CD8-positive, alpha-beta memory T cell (primary cell): ENCODE measurements around the gene NTSR2. TPM values are rescaled to one million over a fixed set of nuclear protein-coding genes. Genes with fewer than 3 reads are reported as not detected.
A peak's percentile ranks its signal among the peaks of the same experiment; 100 is the strongest.

ENCODE experiments used
- CTCF ChIA-PET: fragments of 350-600 bp; sonication (Branson Sonifier 250); formaldehyde crosslinking; loops from one replicate; lab custom pipeline; 2021; ENCODE audit warnings: antibody characterized with exemption; lab: Charles Lee
- POLR2A ChIA-PET: fragments of 350-600 bp; sonication (Branson Sonifier 250); formaldehyde crosslinking; loops from one replicate; lab custom pipeline; 2021; ENCODE audit warnings: antibody characterized with exemption; lab: Charles Lee
- DNase-seq, 5 donors: peaks; one replicate each; pipeline versions ENCODE4 v3.0.0 to v3.0.0-alpha.2; 2020 to 2022; ENCODE audit warnings: mixed read lengths in 1 of 5
- H3K27ac ChIP-seq: one replicate; pipeline ENCODE4 v1.7.0; 2013; ENCODE audit warnings: low read depth, mild to moderate bottlenecking, low read length, moderate library complexity
- H3K27me3 ChIP-seq: 2 replicates; pipeline ENCODE4 v1.7.0; 2013; ENCODE audit warnings: low read length, mild to moderate bottlenecking; ENCODE audit not compliant: insufficient read depth, poor library complexity, severe bottlenecking
- H3K36me3 ChIP-seq: 2 replicates; pipeline ENCODE4 v1.7.0; 2013; ENCODE audit warnings: mild to moderate bottlenecking, low read length, moderate library complexity; ENCODE audit not compliant: insufficient read depth
- H3K4me1 ChIP-seq: 2 replicates; pipeline ENCODE4 v1.7.0; 2013; ENCODE audit warnings: mild to moderate bottlenecking, low read length, moderate library complexity; ENCODE audit not compliant: insufficient read depth
- H3K4me3 ChIP-seq: 2 replicates; pipeline ENCODE4 v1.7.0; 2013; ENCODE audit warnings: mild to moderate bottlenecking, low read length
- H3K9me3 ChIP-seq: 2 replicates; pipeline ENCODE4 v1.7.0; 2013; ENCODE audit warnings: mild to moderate bottlenecking, low read length
- H3K27ac Mint-ChIP-seq, 8 donors: one replicate each; pipeline ENCODE4 v1.8.0; 2020 to 2021; ENCODE audit warnings: mixed read lengths in 8 of 8, mild to moderate bottlenecking in 6 of 8, inconsistent platforms in 3 of 8, moderate library complexity in 3 of 8
- H3K27me3 Mint-ChIP-seq, 2 donors: one replicate each; pipeline ENCODE4 v1.8.0; 2020 to 2021; ENCODE audit warnings: mixed read lengths in 2 of 2, mild to moderate bottlenecking in 1 of 2, moderate library complexity in 1 of 2
- H3K36me3 Mint-ChIP-seq, 3 donors: one replicate each; pipeline ENCODE4 v1.8.0; 2020 to 2021; ENCODE audit warnings: mixed read lengths in 3 of 3, inconsistent platforms in 1 of 3, mild to moderate bottlenecking in 1 of 3
- H3K4me1 Mint-ChIP-seq, 3 donors: one replicate each; pipeline ENCODE4 v1.8.0; 2020 to 2021; ENCODE audit warnings: mixed read lengths in 3 of 3, inconsistent platforms in 1 of 3, mild to moderate bottlenecking in 1 of 3
- H3K4me3 Mint-ChIP-seq, 7 donors: one replicate each; pipeline ENCODE4 v1.8.0; 2020 to 2021; ENCODE audit warnings: mixed read lengths in 7 of 7, mild to moderate bottlenecking in 6 of 7, moderate library complexity in 4 of 7, inconsistent platforms in 2 of 7
- H3K9me3 Mint-ChIP-seq, 5 donors: one replicate each; pipeline ENCODE4 v1.8.0; 2020 to 2022; ENCODE audit warnings: mixed read lengths in 5 of 5, mild to moderate bottlenecking in 3 of 5, moderate library complexity in 2 of 5, inconsistent platforms in 1 of 5
- polyA plus RNA-seq: library from polyadenylated mRNA; unstranded; fragments of 300-500 nt; fragmentation: Illumina TruSeq; gene quantifications from one replicate; pipeline ENCODE4 v1.2.3, GENCODE V29; 2021
- total RNA-seq, 2 experiments: library from RNA; stranded (reverse); gene quantifications; one replicate each; pipeline ENCODE4 v1.2.3, GENCODE V29; 2021

Gene NTSR2
- total and polyA plus RNA-seq, 3 experiments from 2014 or later, result not detected

DNA sequence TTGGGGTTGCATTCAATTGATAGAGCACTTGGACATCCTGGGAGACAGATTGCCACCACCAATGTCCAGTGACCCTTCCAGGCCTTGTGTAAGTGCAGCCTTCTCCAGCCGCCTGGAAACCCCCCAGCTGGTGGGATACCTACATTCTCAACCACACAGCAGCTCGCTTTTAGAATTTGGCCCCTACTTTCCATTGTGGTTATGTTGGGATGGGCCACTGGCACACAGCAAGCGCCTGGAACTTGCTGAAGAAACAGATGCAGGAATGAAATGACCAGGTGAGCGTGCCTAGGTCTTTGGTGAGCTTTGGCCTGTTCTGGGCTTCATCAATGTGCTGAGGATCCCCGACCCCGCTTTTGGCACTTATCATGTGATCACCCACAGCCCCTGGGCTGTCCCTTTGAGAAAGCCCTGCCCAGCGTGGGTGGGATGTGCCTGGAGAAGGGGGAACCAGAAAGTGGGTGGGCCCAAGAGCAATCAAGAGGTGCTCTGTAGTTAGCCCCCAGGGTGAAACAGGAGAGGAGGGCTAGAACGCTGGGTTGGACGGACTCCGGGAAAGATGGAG lies 16.0 kb upstream of the NTSR2 start:
- POLR2A ChIA-PET, result no interaction called here
- H3K27ac ChIP-seq, result no peak overlapping the region

DNA sequence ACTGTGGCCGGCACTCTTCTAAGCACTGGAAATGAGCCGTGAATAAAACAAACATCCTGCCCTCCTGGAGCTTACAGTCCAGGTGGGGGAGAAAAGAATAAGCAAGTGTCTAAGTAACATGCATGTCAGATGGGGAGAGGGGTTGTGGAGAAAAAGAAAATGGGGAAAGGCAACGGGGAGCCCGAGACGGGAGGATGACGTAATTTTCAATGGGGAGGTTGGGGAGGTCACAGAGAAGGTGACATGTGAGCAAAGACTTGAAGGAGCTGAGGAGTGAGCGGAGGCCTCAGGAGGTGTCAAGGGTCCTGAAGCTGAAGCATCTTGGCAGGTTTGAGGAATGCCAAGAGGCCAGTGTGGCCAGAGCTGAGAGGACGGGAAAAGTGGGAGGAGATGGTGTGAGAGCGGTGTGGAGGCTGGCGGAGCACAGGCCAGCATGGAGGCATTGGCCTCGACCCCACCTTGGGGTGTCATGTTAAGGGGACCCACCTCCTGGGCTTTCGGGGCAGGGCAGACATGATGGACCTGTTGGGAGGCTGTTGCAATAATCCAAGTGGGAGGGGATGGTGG lies 15.0 kb upstream of the NTSR2 start:
- peaks cover 7% of the 10 kb centered on the region for H3K4me1 ChIP-seq
- H3K4me3 ChIP-seq, result no peak overlapping the region
- Mint-ChIP-seq H3K9me3 (no peaks in the 10 kb centered on the region), H3K4me3 (no peak overlapping the region), H3K4me1 (peaks cover 10 to 16% (median 15%) of the 10 kb centered on the region in 3 donors), H3K27ac (no peak overlapping the region), H3K36me3 (no peaks in the 10 kb centered on the region), H3K27me3 (peaks cover 16 to 30% of the 10 kb centered on the region in 2 donors)
- H3K9me3 ChIP-seq, result no peaks in the 10 kb centered on the region
- no peaks in the 10 kb centered on the region for H3K36me3 ChIP-seq
- no peak for DNase-seq
- no peaks in the 10 kb centered on the region for H3K27me3 ChIP-seq
- ChIA-PET CTCF (interaction anchor here (1.1 kb wide), 1 partner anchor 94 kb away, joined by 3 read pairs; no protein-coding TSS in a partner anchor), POLR2A (no interaction called here)
- H3K27ac ChIP-seq, result no peak overlapping the region

More for the DNA sequence above, 16.0 kb upstream of the NTSR2 start:
- Histone ChIP-seq H3K36me3 (no peaks in the 10 kb centered on the region), H3K4me1 (peaks cover 7% of the 10 kb centered on the region), H3K4me3 (no peak overlapping the region), H3K27me3 (no peaks in the 10 kb centered on the region), H3K9me3 (no peaks in the 10 kb centered on the region)
- H3K9me3 Mint-ChIP-seq, result no peaks in the 10 kb centered on the region
- H3K27ac Mint-ChIP-seq, result no peak overlapping the region
- H3K27me3 Mint-ChIP-seq, result peaks cover 14 to 25% of the 10 kb centered on the region in 2 donors
- CTCF ChIA-PET, result interaction anchor here (0.8 to 2.7 kb wide), 2 partner anchors 94 to 126 kb away, joined by 3 to 15 read pairs; no protein-coding TSS in a partner anchor
- no peak overlapping the region for H3K4me3 Mint-ChIP-seq
- no peak for DNase-seq
- no peaks in the 10 kb centered on the region for H3K36me3 Mint-ChIP-seq
- H3K4me1 Mint-ChIP-seq, result peaks cover 10 to 16% (median 15%) of the 10 kb centered on the region in 3 donors

DNA sequence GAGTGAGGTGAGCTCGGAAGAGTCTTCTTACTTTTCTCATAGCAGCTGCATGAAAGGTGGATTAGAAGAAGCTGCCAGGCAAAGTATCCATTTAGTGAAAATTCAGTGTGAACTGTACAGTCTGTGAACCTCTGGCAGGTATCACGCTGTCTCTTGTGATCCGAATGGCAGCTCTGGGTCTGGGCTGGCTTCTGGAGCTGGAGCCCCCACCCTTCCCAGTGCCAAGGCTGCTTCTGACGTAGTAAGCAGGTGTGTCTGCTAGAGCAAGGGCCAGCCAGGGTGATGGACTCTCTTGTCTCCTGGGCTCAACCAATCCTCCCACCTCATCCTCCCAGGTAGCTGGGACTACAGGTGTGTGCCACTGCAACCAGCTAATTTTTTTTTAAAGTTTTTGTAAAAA lies 14.0 kb upstream of the NTSR2 start:
- no peaks in the 10 kb centered on the region for H3K36me3 Mint-ChIP-seq
- Histone ChIP-seq H3K36me3 (no peaks in the 10 kb centered on the region), H3K4me3 (no peak overlapping the region), H3K27me3 (no peaks in the 10 kb centered on the region), H3K4me1 (peaks cover 7% of the 10 kb centered on the region), H3K9me3 (no peaks in the 10 kb centered on the region), H3K27ac (no peak overlapping the region)
- H3K27ac Mint-ChIP-seq, result no peak overlapping the region
- ChIA-PET CTCF (interaction anchor here (0.8 to 1.3 kb wide), 3 partner anchors 9 to 100 kb away, joined by 3 to 4 read pairs (median 3); no protein-coding TSS in a partner anchor), POLR2A (no interaction called here)
- no peak overlapping the region for H3K4me3 Mint-ChIP-seq
- DNase-seq, result no peak
- peaks cover 10 to 16% (median 15%) of the 10 kb centered on the region in 3 donors for H3K4me1 Mint-ChIP-seq
- H3K9me3 Mint-ChIP-seq, result no peaks in the 10 kb centered on the region
- H3K27me3 Mint-ChIP-seq, result peaks cover 16 to 36% of the 10 kb centered on the region in 2 donors

DNA sequence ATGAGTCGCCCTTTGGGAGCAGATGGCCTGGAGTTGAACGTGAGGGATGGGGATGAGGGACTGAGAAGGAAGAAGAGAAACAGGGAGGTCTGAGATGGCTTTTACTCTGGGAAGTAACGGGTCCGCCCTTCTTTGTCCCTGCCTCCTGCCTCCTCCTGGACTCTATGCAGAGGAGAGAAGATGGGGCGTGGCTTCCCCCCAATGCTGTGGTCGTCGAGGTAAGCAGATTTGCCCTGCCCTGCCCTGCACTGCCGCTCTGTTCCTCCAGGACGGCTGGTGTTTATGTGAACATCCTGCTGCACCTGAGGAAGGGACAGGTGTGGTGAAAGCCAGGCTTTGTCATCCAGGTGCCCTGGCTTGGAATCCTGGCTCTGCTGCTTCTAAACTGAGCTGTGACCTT lies 13.5 kb upstream of the NTSR2 start:
- no peaks in the 10 kb centered on the region for H3K36me3 Mint-ChIP-seq
- H3K9me3 Mint-ChIP-seq, result no peaks in the 10 kb centered on the region
- H3K4me3 ChIP-seq, result no peak overlapping the region
- H3K27me3 Mint-ChIP-seq, result peaks cover 16 to 41% of the 10 kb centered on the region in 2 donors
- CTCF ChIA-PET, result interaction anchor here (0.8 to 2.6 kb wide), 3 partner anchors 10 to 101 kb away, joined by 3 to 9 read pairs (median 4); no protein-coding TSS in a partner anchor
- H3K27ac Mint-ChIP-seq, result no peak overlapping the region
- H3K4me3 Mint-ChIP-seq, result no peak overlapping the region
- H3K9me3 ChIP-seq, result no peaks in the 10 kb centered on the region
- DNase-seq, result no peak
- H3K4me1 ChIP-seq, result peaks cover 7% of the 10 kb centered on the region
- H3K27me3 ChIP-seq, result no peaks in the 10 kb centered on the region
- H3K4me1 Mint-ChIP-seq, result peaks cover 7 to 12% (median 12%) of the 10 kb centered on the region in 3 donors
- POLR2A ChIA-PET, result no interaction called here
- H3K27ac ChIP-seq, result no peak overlapping the region
- no peaks in the 10 kb centered on the region for H3K36me3 ChIP-seq

DNA sequence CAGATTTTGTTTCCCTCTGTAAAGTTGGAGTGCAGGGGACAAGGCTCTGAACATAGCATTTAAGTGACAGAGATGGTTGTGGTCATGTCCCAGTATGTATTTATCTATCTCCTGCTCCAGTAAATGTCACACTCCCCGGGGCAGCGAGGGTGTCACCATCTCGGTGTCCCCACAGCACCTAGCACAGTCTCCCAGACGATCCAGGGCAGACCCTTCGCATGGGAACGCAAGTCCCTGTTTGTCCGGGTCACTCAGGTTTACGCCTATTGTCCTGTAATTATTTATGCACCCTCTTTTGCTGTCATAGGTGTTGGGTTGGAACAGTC lies 12.6 kb upstream of the NTSR2 start:
- DNase-seq, result no peak
- no peaks in the 10 kb centered on the region for H3K9me3 ChIP-seq
- H3K36me3 Mint-ChIP-seq, result no peaks in the 10 kb centered on the region
- H3K27ac ChIP-seq, result no peak overlapping the region
- no peaks in the 10 kb centered on the region for H3K4me1 ChIP-seq
- ChIA-PET POLR2A (no interaction called here), CTCF (interaction anchor here (0.6 to 2.6 kb wide), 3 partner anchors 42 to 101 kb away, joined by 3 to 9 read pairs (median 3); no protein-coding TSS in a partner anchor)
- no peaks in the 10 kb centered on the region for H3K9me3 Mint-ChIP-seq
- H3K4me3 ChIP-seq, result no peak overlapping the region
- H3K4me1 Mint-ChIP-seq, result peaks cover 1 to 6% (median 5%) of the 10 kb centered on the region in 3 donors
- H3K27me3 ChIP-seq, result no peaks in the 10 kb centered on the region
- no peaks in the 10 kb centered on the region for H3K36me3 ChIP-seq
- no peak overlapping the region for H3K27ac Mint-ChIP-seq
- peaks cover 21 to 46% of the 10 kb centered on the region in 2 donors for H3K27me3 Mint-ChIP-seq
- H3K4me3 Mint-ChIP-seq, result no peak overlapping the region

DNA sequence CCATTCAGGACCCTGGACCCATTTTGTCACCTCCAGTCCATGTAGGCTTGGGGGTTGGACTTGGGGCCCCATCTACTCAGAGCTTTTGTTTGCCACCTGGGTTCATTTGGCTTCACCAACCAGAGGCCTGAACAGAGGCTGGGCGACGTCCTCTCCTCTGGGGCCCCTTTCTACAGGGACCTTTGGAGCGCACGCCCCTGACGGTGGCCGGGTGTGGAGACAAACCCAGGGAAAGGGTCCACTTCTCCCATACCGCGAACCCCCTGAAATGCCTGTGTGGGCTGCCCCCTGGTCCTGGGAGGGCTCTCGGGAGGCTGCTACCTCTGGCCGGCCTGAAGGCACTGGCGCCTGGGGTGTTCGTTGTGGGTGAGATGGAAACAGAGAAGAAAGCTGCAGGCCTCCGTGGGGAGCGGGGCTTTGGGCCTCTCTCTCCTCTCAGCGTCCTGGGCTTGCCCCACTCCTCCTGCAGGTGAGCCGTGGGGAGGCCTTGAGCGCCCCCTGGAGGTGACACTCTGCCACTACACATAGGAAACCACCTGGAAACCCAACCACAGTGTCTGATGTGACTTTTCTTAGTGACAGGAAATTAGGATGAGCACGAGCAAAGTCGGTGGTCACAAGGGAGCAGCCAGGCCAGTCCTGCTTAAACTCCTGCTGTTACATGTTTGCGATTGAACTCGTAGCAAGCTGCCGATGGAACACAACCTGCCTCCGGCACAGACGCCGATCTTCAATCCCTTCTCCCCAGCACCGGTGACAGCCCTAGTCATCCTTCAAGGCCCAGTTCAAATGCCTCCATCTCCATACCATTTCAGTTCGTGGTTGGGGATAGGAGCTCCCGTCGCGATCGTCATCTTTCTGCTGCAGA lies 12.0 kb upstream of the NTSR2 start:
- Mint-ChIP-seq H3K27me3 (peaks cover 23 to 44% of the 10 kb centered on the region in 2 donors), H3K4me1 (peaks cover 1 to 6% (median 5%) of the 10 kb centered on the region in 3 donors), H3K27ac (no peak overlapping the region), H3K36me3 (no peaks in the 10 kb centered on the region), H3K9me3 (no peaks in the 10 kb centered on the region), H3K4me3 (peak overlapping the region in 1 of 7 donors; percentile 21)
- H3K9me3 ChIP-seq, result no peaks in the 10 kb centered on the region
- ChIA-PET CTCF (interaction anchor here (1.0 to 2.6 kb wide), 2 partner anchors 43 to 98 kb away, joined by 3 to 9 read pairs; no protein-coding TSS in a partner anchor), POLR2A (no interaction called here)
- DNase-seq, result peak; percentile 15 to 57 (median 25)
- no peak overlapping the region for H3K27ac ChIP-seq
- no peaks in the 10 kb centered on the region for H3K4me1 ChIP-seq
- no peak overlapping the region for H3K4me3 ChIP-seq
- no peaks in the 10 kb centered on the region for H3K27me3 ChIP-seq
- H3K36me3 ChIP-seq, result no peaks in the 10 kb centered on the region

DNA sequence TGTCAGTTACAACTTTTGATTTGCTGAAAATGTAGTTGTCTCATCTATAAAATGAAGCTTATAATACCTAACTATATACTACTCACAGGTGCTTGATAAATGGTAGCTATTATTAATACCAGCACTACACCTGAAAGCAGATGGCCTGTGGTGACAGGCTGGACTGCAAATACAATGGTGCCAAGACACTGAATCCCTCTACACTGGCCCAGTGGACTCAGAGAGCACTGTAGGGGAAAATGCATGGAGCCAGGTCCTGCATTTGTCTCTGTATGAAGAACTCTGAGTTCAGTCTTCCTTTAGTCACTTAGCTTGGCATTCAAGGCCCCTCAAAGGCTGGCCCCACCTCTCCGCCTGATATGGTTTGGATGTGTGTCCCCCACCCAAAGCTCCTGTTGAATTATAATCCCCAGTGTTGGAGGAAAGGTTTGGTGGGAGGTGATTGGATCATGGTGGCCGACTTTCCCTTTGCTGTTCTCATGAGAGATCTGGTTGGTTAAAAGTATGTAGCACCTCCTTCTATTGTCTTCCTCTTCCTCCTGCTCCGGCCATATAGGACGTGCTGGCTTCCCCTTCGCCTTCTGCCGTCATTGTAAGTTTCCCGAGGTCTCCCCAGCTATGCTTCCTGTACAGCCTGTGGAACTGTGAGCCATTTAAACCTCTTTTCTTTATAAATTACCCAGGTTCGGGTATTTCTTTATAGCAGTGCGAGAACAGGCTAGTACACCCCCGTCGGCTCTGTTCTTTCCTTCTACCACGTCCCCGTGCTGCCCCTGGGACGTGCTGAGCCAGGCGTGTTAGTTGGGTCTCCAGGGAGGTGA lies 11.1 kb upstream of the NTSR2 start:
- Histone ChIP-seq H3K27me3 (no peaks in the 10 kb centered on the region), H3K4me1 (no peaks in the 10 kb centered on the region), H3K9me3 (no peaks in the 10 kb centered on the region), H3K4me3 (no peak overlapping the region), H3K36me3 (no peaks in the 10 kb centered on the region), H3K27ac (no peak overlapping the region)
- Mint-ChIP-seq H3K9me3 (no peaks in the 10 kb centered on the region), H3K27ac (no peak overlapping the region), H3K4me3 (no peak overlapping the region), H3K4me1 (peaks cover 1 to 6% (median 5%) of the 10 kb centered on the region in 3 donors), H3K27me3 (peaks cover 25 to 45% of the 10 kb centered on the region in 2 donors), H3K36me3 (no peaks in the 10 kb centered on the region)
- ChIA-PET POLR2A (no interaction called here), CTCF (interaction anchor here (1.2 to 2.6 kb wide), 2 partner anchors 98 to 99 kb away, joined by 3 to 9 read pairs; no protein-coding TSS in a partner anchor)
- no peak for DNase-seq
